ENCODE data around the gene KHNYN.

- TF ChIP-seq ZNF843 (tag by site-specific recombination; IDR thresholded peaks at IDR 0.05) (no peak), ZNF23 (tag by site-specific recombination; IDR thresholded peaks at IDR 0.05; ENCODE audit: borderline replicate concordance) (no peak), REST (tag by site-specific recombination; IDR thresholded peaks at IDR 0.05) (no peak), ZSCAN23 (tag by site-specific recombination; IDR thresholded peaks at IDR 0.05) (no peak), OVOL3 (tag by site-specific recombination; IDR thresholded peaks at IDR 0.05) (no peak), GLIS2 (tag by site-specific recombination; IDR thresholded peaks at IDR 0.05) (0 out of 2 replicates have a peak, but pooled peaks have one; percentile 1), ZNF121 (tag by site-specific recombination; IDR thresholded peaks at IDR 0.05) (no peak), ZBTB8A (tag by site-specific recombination; IDR thresholded peaks at IDR 0.05) (no peak)
- TF ChIP-seq, protein P1, sequence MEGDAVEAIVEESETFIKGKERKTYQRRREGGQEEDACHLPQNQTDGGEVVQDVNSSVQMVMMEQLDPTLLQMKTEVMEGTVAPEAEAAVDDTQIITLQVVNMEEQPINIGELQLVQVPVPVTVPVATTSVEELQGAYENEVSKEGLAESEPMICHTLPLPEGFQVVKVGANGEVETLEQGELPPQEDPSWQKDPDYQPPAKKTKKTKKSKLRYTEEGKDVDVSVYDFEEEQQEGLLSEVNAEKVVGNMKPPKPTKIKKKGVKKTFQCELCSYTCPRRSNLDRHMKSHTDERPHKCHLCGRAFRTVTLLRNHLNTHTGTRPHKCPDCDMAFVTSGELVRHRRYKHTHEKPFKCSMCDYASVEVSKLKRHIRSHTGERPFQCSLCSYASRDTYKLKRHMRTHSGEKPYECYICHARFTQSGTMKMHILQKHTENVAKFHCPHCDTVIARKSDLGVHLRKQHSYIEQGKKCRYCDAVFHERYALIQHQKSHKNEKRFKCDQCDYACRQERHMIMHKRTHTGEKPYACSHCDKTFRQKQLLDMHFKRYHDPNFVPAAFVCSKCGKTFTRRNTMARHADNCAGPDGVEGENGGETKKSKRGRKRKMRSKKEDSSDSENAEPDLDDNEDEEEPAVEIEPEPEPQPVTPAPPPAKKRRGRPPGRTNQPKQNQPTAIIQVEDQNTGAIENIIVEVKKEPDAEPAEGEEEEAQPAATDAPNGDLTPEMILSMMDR (tag by site-specific recombination; IDR thresholded peaks at IDR 0.05) = no peak
- TF ChIP-seq, protein P2, sequence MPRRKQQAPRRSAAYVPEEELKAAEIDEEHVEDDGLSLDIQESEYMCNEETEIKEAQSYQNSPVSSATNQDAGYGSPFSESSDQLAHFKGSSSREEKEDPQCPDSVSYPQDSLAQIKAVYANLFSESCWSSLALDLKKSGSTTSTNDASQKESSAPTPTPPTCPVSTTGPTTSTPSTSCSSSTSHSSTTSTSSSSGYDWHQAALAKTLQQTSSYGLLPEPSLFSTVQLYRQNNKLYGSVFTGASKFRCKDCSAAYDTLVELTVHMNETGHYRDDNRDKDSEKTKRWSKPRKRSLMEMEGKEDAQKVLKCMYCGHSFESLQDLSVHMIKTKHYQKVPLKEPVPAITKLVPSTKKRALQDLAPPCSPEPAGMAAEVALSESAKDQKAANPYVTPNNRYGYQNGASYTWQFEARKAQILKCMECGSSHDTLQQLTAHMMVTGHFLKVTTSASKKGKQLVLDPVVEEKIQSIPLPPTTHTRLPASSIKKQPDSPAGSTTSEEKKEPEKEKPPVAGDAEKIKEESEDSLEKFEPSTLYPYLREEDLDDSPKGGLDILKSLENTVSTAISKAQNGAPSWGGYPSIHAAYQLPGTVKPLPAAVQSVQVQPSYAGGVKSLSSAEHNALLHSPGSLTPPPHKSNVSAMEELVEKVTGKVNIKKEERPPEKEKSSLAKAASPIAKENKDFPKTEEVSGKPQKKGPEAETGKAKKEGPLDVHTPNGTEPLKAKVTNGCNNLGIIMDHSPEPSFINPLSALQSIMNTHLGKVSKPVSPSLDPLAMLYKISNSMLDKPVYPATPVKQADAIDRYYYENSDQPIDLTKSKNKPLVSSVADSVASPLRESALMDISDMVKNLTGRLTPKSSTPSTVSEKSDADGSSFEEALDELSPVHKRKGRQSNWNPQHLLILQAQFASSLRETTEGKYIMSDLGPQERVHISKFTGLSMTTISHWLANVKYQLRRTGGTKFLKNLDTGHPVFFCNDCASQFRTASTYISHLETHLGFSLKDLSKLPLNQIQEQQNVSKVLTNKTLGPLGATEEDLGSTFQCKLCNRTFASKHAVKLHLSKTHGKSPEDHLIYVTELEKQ (tag by site-specific recombination; IDR thresholded peaks at IDR 0.05; ENCODE audit: borderline replicate concordance) = no peak
- TF ChIP-seq, protein P3, sequence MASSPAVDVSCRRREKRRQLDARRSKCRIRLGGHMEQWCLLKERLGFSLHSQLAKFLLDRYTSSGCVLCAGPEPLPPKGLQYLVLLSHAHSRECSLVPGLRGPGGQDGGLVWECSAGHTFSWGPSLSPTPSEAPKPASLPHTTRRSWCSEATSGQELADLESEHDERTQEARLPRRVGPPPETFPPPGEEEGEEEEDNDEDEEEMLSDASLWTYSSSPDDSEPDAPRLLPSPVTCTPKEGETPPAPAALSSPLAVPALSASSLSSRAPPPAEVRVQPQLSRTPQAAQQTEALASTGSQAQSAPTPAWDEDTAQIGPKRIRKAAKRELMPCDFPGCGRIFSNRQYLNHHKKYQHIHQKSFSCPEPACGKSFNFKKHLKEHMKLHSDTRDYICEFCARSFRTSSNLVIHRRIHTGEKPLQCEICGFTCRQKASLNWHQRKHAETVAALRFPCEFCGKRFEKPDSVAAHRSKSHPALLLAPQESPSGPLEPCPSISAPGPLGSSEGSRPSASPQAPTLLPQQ (tag by site-specific recombination; IDR thresholded peaks at IDR 0.05) = no peak
- TF ChIP-seq, protein P4, sequence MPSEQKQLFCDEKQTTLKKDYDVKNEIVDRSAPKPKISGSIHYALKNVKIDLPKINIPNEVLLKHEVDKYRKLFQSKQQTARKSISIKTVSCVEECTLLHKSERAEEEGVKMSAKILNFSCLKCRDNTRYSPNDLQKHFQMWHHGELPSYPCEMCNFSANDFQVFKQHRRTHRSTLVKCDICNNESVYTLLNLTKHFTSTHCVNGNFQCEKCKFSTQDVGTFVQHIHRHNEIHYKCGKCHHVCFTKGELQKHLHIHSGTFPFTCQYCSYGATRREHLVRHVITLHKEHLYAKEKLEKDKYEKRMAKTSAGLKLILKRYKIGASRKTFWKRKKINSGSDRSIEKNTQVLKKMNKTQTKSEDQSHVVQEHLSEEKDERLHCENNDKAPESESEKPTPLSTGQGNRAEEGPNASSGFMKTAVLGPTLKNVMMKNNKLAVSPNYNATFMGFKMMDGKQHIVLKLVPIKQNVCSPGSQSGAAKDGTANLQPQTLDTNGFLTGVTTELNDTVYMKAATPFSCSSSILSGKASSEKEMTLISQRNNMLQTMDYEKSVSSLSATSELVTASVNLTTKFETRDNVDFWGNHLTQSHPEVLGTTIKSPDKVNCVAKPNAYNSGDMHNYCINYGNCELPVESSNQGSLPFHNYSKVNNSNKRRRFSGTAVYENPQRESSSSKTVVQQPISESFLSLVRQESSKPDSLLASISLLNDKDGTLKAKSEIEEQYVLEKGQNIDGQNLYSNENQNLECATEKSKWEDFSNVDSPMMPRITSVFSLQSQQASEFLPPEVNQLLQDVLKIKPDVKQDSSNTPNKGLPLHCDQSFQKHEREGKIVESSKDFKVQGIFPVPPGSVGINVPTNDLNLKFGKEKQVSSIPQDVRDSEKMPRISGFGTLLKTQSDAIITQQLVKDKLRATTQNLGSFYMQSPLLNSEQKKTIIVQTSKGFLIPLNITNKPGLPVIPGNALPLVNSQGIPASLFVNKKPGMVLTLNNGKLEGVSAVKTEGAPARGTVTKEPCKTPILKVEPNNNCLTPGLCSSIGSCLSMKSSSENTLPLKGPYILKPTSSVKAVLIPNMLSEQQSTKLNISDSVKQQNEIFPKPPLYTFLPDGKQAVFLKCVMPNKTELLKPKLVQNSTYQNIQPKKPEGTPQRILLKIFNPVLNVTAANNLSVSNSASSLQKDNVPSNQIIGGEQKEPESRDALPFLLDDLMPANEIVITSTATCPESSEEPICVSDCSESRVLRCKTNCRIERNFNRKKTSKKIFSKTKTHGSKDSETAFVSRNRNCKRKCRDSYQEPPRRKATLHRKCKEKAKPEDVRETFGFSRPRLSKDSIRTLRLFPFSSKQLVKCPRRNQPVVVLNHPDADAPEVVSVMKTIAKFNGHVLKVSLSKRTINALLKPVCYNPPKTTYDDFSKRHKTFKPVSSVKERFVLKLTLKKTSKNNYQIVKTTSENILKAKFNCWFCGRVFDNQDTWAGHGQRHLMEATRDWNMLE (tag by site-specific recombination; conservative IDR thresholded peaks at IDR 0.05; ENCODE audit: low read depth) = no peak
Observed at GRCh38 chr14:24430143-24430681, 458 bp downstream of the KHNYN start.

All from HEK293 (cell line).